GM12878 (cell line): ENCODE data around the gene MYT1. TPM values are rescaled to one million over a fixed set of nuclear protein-coding genes. Genes with fewer than 3 reads are reported as not detected.

ENCODE experiments used
- ATAC-seq: fragments of 200-7000 bp; cut with Tn5 transposase; 3 replicates; pipeline ENCODE4 v1.9.1; 2020; ENCODE audit warnings: mild to moderate bottlenecking, moderate library complexity
- BruUV-seq: library from RNA; stranded (reverse); fragments of 400-500 nt; replicated peaks from 2 replicates; lab custom pipeline; 2021; lab: Mats Ljungman, UMichigan
- CTCF ChIA-PET: fragments of 300-600 bp; sonication (Branson Sonifier 250); formaldehyde crosslinking; extraction: SDS; loops from one replicate; lab custom pipeline; 2021; ENCODE audit warnings: inconsistent platforms; lab: Yijun Ruan, JAX
- POLR2A ChIA-PET: fragments of 350-600 bp; formaldehyde crosslinking; extraction: SDS; loops from one replicate; lab custom pipeline; 2021; ENCODE audit warnings: inconsistent platforms; lab: Charles Lee
- RAD21 ChIA-PET: fragments of 300-600 bp; sonication (Branson Sonifier 250); formaldehyde crosslinking; loops from one replicate; lab custom pipeline; 2023; ENCODE audit warnings: antibody characterized with exemption; ENCODE audit not compliant: unreplicated experiment; lab: Charles Lee
- SMC1A ChIA-PET: fragments of 300-600 bp; sonication (Branson Sonifier 250); formaldehyde crosslinking; loops from one replicate; lab custom pipeline; 2023; ENCODE audit not compliant: unreplicated experiment, uncharacterized antibody; lab: Charles Lee
- DNase-seq: peaks from one replicate; pipeline ENCODE4 v3.0.0-alpha.2; 2011; ENCODE audit warnings: low read depth, low spot score
- FAIRE-seq: peaks from 3 replicates; lab custom pipeline; 2011; peaks lifted over from hg19 to GRCh38; lab: Jason Lieb, UNC
- H2AFZ ChIP-seq: 2 replicates; pipeline ENCODE4 v1.6.0; 2011; ENCODE audit warnings: low read depth, low read length, control low read depth; ENCODE audit not compliant: control insufficient read depth
- H3K27ac ChIP-seq: 2 replicates; pipeline ENCODE4 v1.5.1; 2011; ENCODE audit warnings: control low read depth; ENCODE audit not compliant: control insufficient read depth, insufficient read depth
- H3K27me3 ChIP-seq, 2 experiments: replicated peaks in 1 of 2; 2 replicates each; pipeline versions ENCODE4 v1.6.0 to v1.6.1; 2011; ENCODE audit warnings: low read length in 1 of 2; ENCODE audit not compliant: control insufficient read depth in 2 of 2, insufficient read depth in 2 of 2
- H3K36me3 ChIP-seq, 2 experiments: 2 replicates each; pipeline ENCODE4 v1.5.1; 2011; ENCODE audit warnings: low read length in 1 of 2; ENCODE audit not compliant: control insufficient read depth in 2 of 2, insufficient read depth in 2 of 2
- H3K4me1 ChIP-seq: 2 replicates; pipeline ENCODE4 v1.6.1; 2011; ENCODE audit warnings: mild to moderate bottlenecking, low read length, moderate library complexity, mixed read lengths; ENCODE audit not compliant: control insufficient read depth, insufficient read depth
- H3K4me2 ChIP-seq: 2 replicates; pipeline ENCODE4 v1.6.0; 2011; ENCODE audit warnings: control low read depth; ENCODE audit not compliant: control insufficient read depth, insufficient read depth
- H3K4me3 ChIP-seq: fragments of 200-600 bp; sonication (generic); 2 replicates; pipeline ENCODE4 v1.5.1; 2016
- H3K79me2 ChIP-seq: 2 replicates; pipeline ENCODE4 v1.6.0; 2011; ENCODE audit warnings: low read length; ENCODE audit not compliant: control insufficient read depth, insufficient read depth
- H3K9ac ChIP-seq: 2 replicates; pipeline ENCODE4 v1.8.0; 2011; ENCODE audit warnings: low read length, control low read depth, mixed read lengths; ENCODE audit not compliant: control insufficient read depth, insufficient read depth
- H3K9me3 ChIP-seq: replicated peaks from 3 replicates; pipeline ENCODE4 v1.5.1; 2011; ENCODE audit warnings: mild to moderate bottlenecking, low read length; ENCODE audit not compliant: control insufficient read depth, insufficient read depth
- H4K20me1 ChIP-seq: 2 replicates; pipeline ENCODE4 v1.6.0; 2011; ENCODE audit not compliant: control insufficient read depth, insufficient read depth
- BHLHE40 ChIP-seq, 2 experiments: fragments of 450-650 bp in 1 of 2; IDR thresholded peaks; 2 replicates each; pipeline ENCODE4 v1.6.1; 2011 to 2017; ENCODE audit warnings: low read depth in 2 of 2, borderline replicate concordance in 1 of 2, improper control_type of control experiment in 1 of 2, low read length in 1 of 2, mild to moderate bottlenecking in 1 of 2
- CEBPB ChIP-seq, 2 experiments: fragments of 150-350 bp in 1 of 2; IDR thresholded peaks; 2 replicates each; pipeline ENCODE4 v1.6.1; 2012 to 2014; ENCODE audit warnings: low read depth in 2 of 2, low read length in 2 of 2, borderline replicate concordance in 1 of 2, inconsistent platforms in 1 of 2
- EZH2 ChIP-seq: IDR thresholded peaks from 2 replicates; pipeline ENCODE4 v1.6.1; 2012; ENCODE audit warnings: low read depth, mild to moderate bottlenecking, control low read depth, inconsistent platforms, low read length, borderline replicate concordance; ENCODE audit not compliant: control insufficient read depth
- FOXK2 ChIP-seq: fragments of 450-650 bp; IDR thresholded peaks from 2 replicates; pipeline ENCODE4 v1.6.1; 2017; ENCODE audit warnings: mild to moderate bottlenecking, moderate library complexity
- GABPA ChIP-seq: IDR thresholded peaks from 2 replicates; pipeline ENCODE4 v1.6.1; 2014; ENCODE audit warnings: antibody characterized with exemption, low read depth, mild to moderate bottlenecking, inconsistent platforms
- JUND ChIP-seq: IDR thresholded peaks from 2 replicates; pipeline ENCODE4 v1.6.1; 2012; ENCODE audit warnings: low read depth, mild to moderate bottlenecking, low read length, improper control_type of control experiment, moderate library complexity
- KDM1A ChIP-seq: fragments of 200-600 bp; sonication (generic); IDR thresholded peaks from 2 replicates; pipeline ENCODE4 v1.6.1; 2016; ENCODE audit warnings: borderline replicate concordance
- NRF1 ChIP-seq: conservative IDR thresholded peaks from 2 replicates; pipeline ENCODE4 v1.6.1; 2011; ENCODE audit warnings: mild to moderate bottlenecking, low read depth, low read length, improper control_type of control experiment
- RAD21 ChIP-seq: IDR thresholded peaks from 2 replicates; pipeline ENCODE4 v1.6.1; 2011; ENCODE audit warnings: mild to moderate bottlenecking, low read depth, low read length, moderate library complexity; ENCODE audit not compliant: insufficient read depth
- SUPT20H ChIP-seq: IDR thresholded peaks from 2 replicates; pipeline ENCODE4 v1.6.1; 2011; ENCODE audit warnings: low read depth, mild to moderate bottlenecking, low read length, moderate library complexity, borderline replicate concordance; ENCODE audit not compliant: control insufficient read depth
- TAF1 ChIP-seq: IDR thresholded peaks from 2 replicates; pipeline ENCODE4 v1.6.1; 2011; ENCODE audit warnings: mild to moderate bottlenecking, low read depth, low read length, borderline replicate concordance
- ZNF274 ChIP-seq: IDR thresholded peaks from one replicate; pipeline ENCODE4 v1.8.0; 2011; ENCODE audit not compliant: insufficient read length, insufficient read depth
- ZZZ3 ChIP-seq: IDR thresholded peaks from 2 replicates; pipeline ENCODE4 v1.6.1; 2011; ENCODE audit warnings: low read depth; ENCODE audit not compliant: control insufficient read depth, insufficient read length
- WGBS: methylation state at CpG from one replicate; pipeline ENCODE4 v1.1.6; 2016; ENCODE audit warnings: low lambda C conversion rate; ENCODE audit not compliant: insufficient replicate concordance, insufficient coverage; ENCODE audit errors: missing lambda C conversion rate; 5-methylcytosine and 5-hydroxymethylcytosine counted together
- in situ Hi-C: fragments of 300-500 bp; cut with MboI; formaldehyde crosslinking; loops from 9 replicates; pipeline ENCODE4 v1.14.3; 2018; ENCODE audit warnings: mixed read lengths
- intact Hi-C: fragments of 100-400 bp; cut with micrococcal nuclease; formaldehyde crosslinking; loops from one replicate; pipeline ENCODE4 v1.14.2; 2022; ENCODE audit not compliant: unreplicated experiment
- polyA plus RNA-seq, 11 experiments: library from polyadenylated mRNA; depleted of rRNA in 4 of 11; unstranded in 6 of 11; stranded (reverse) in 5 of 11; fragments of >200 nt; fragmentation: Nextera tagmentation in 4 of 11; fragmentation: Illumina TruSeq in 1 of 11; extraction: Ambion mirVana in 4 of 11; extraction: Trizol in 1 of 11; gene quantifications; 1 replicate in 1 of 11; 2 replicates in 10 of 11; pipeline versions ENCODE4 v1.2.1 to v1.2.3, GENCODE V29; 2011 to 2016; ENCODE audit warnings: inconsistent platforms in 2 of 11, missing spikeins in 2 of 11, low read depth in 1 of 11
- total RNA-seq, 4 experiments: library from RNA; depleted of rRNA in 3 of 4; stranded (reverse); fragments of >200 nt in 3 of 4; fragmentation: Illumina TruSeq in 1 of 4; extraction: Trizol in 1 of 4; gene quantifications; 2 replicates each; pipeline versions ENCODE4 v1.2.1 to v1.2.3, GENCODE V29; 2013 to 2021
- TF ChIP-seq, protein P1 (sequence below): fragments of 450-650 bp; IDR thresholded peaks from 2 replicates; pipeline ENCODE4 v1.6.1; 2016; ENCODE audit warnings: mild to moderate bottlenecking
- TF ChIP-seq, protein P2 (sequence below): fragments of 150-350 bp; IDR thresholded peaks from 2 replicates; pipeline ENCODE4 v1.6.1; 2014; ENCODE audit warnings: mild to moderate bottlenecking, low read depth, low read length

Gene MYT1
- total and polyA plus RNA-seq, 10 of the 15 experiments (the other 5 are each of a cell fraction or from before 2014, with no cell fraction given) = 0.01 to 0.10 TPM; not detected in 8

DNA sequence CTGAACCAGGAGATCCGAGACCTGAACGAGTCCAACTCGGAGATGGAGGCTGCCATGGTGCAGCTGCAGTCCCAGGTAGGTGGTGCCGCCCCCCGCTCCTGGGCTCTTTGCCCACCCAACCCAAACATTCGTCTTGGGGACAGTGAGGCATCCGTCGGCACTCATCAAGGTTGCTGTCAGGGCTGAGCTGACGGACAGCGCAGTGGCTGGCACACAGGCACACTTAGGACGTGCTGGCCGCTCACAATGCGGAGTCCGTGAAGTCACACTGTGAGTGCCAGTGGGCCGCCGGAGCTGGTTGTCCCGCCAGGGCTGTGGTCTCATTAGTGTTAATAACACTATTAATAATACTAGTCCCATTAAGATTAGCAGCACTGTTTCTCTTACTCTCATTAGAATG is 73.1 kb downstream of the MYT1 start:
- no peak overlapping the region for H2AFZ ChIP-seq
- intact Hi-C loops = no loop called here
- TF ChIP-seq ZNF274 = no peak
- no peak for TF ChIP-seq FOXK2
- TF ChIP-seq RAD21 = no peak
- TF ChIP-seq, protein P1, sequence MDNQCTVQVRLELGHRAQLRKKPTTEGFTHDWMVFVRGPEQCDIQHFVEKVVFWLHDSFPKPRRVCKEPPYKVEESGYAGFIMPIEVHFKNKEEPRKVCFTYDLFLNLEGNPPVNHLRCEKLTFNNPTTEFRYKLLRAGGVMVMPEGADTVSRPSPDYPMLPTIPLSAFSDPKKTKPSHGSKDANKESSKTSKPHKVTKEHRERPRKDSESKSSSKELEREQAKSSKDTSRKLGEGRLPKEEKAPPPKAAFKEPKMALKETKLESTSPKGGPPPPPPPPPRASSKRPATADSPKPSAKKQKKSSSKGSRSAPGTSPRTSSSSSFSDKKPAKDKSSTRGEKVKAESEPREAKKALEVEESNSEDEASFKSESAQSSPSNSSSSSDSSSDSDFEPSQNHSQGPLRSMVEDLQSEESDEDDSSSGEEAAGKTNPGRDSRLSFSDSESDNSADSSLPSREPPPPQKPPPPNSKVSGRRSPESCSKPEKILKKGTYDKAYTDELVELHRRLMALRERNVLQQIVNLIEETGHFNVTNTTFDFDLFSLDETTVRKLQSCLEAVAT = no peak
- TF ChIP-seq, protein P2, sequence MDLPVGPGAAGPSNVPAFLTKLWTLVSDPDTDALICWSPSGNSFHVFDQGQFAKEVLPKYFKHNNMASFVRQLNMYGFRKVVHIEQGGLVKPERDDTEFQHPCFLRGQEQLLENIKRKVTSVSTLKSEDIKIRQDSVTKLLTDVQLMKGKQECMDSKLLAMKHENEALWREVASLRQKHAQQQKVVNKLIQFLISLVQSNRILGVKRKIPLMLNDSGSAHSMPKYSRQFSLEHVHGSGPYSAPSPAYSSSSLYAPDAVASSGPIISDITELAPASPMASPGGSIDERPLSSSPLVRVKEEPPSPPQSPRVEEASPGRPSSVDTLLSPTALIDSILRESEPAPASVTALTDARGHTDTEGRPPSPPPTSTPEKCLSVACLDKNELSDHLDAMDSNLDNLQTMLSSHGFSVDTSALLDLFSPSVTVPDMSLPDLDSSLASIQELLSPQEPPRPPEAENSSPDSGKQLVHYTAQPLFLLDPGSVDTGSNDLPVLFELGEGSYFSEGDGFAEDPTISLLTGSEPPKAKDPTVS = no peak
- TF ChIP-seq NRF1 = no peak
- no peak for TF ChIP-seq KDM1A
- no peak for TF ChIP-seq JUND
- no peak for TF ChIP-seq CEBPB (IDR thresholded peaks at IDR 0.05; ENCODE audit: borderline replicate concordance in 1 of 2, low read depth in 2 of 2, low read length in 2 of 2)
- TF ChIP-seq ZZZ3 = no peak
- TF ChIP-seq EZH2 = no peak
- TF ChIP-seq BHLHE40 (IDR thresholded peaks at IDR 0.05; ENCODE audit: borderline replicate concordance in 1 of 2, low read depth in 2 of 2, low read length in 1 of 2) = no peak
- TF ChIP-seq TAF1 = no peak
- TF ChIP-seq GABPA = no peak
- TF ChIP-seq SUPT20H = no peak
- TF ChIP-seq, all 136 proteins: peak for 0
- no TSS peak for BruUV-seq
- Histone ChIP-seq H3K36me3 (no peaks in the 10 kb centered on the region), H3K79me2 (no peaks in the 10 kb centered on the region), H4K20me1 (no peaks in the 10 kb centered on the region), H3K4me1 (peaks cover 12% of the 10 kb centered on the region), H3K4me3 (no peak overlapping the region), H3K27me3 (no peaks in the 10 kb centered on the region), H3K4me2 (no peak overlapping the region), H3K9me3 (no peaks in the 10 kb centered on the region), H3K27ac (no peak overlapping the region), H3K9ac (no peak overlapping the region)
- ChIA-PET RAD21 (no interaction called here), SMC1A (no interaction called here), POLR2A (no interaction called here), CTCF (interaction anchor here (0.6 to 2.2 kb wide), 4 partner anchors 12 to 48 kb away, joined by 3 to 6 read pairs (median 3); no protein-coding TSS in a partner anchor)
- no peak for ATAC-seq
- in situ Hi-C loops = no loop called here
- no peak for FAIRE-seq
- WGBS = 93% methylated on average over 17 of the region's 17 CpGs
- DNase-seq = no peak
